Raji (cell line): ENCODE data around the gene SPATC1L.

ENCODE experiments used
- POLR2A ChIP-seq: IDR thresholded peaks from 2 replicates; pipeline ENCODE4 v1.6.1; 2011; ENCODE audit warnings: low read depth, low read length, control low read depth; ENCODE audit not compliant: insufficient read depth

Gene SPATC1L

DNA sequence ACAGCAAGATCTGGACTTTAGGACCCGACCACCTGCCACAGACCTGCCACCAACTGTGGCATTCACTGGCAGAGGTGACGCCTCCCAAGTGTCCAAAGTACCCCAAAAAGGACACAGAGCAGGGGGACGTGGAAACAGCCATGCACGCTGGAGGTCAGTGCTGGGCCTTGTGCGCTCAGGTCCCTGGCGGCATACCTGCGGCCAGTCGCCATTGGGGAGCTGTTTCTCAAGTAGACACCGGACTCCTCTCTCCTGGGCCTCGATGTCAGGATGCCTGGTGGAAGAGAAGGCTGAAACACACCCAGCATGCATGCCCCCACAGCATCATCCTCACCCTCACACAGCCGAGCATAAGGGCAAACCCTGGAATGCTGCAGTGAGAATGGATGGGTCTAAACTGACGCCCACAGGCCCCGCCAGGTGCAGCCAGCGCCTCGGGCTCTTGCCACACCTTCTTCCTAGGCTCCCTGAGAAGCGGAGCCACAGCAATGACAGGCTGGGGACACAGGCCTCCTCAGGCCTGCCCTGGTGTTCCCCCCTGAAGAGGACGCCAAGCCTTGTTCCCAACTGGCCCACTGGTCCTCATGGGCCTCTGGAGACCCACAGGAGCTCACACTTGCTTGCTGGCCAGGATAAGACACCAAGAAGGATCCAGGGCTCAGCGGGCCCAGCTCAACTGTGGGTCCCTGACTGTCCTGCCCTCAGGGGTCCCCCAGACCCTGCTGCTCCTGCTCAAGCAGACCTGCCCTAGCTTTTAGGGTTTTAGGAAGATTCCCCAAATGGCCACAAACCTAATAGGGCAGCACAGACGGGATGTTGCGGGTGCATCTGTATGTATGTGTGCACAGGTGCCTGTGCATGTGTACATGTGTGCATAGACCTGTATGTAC is 7.7 kb upstream of the SPATC1L start:
- TF ChIP-seq POLR2A = no peak

DNA sequence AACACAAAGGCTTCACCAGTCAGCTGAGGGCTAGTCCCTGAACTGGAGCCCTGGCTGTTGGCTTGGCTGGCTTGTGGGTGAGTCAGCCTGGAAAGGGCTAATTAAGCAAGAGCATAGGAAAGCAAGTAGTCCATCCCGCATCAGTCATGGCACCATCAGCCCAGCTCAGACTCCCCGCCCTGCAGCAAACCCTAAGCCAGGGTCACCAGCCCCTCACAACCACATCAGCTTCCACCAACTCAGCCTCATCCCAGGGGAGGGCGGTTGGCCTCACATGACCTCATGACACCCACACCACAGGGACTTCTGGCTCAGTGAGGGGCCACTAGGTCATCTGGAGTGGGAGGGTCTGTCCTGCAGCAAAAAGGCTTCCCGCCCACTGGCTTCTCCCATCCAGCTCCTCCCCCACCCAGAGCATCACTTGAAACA is 7.0 kb upstream of the SPATC1L start:
- TF ChIP-seq POLR2A = no peak

DNA sequence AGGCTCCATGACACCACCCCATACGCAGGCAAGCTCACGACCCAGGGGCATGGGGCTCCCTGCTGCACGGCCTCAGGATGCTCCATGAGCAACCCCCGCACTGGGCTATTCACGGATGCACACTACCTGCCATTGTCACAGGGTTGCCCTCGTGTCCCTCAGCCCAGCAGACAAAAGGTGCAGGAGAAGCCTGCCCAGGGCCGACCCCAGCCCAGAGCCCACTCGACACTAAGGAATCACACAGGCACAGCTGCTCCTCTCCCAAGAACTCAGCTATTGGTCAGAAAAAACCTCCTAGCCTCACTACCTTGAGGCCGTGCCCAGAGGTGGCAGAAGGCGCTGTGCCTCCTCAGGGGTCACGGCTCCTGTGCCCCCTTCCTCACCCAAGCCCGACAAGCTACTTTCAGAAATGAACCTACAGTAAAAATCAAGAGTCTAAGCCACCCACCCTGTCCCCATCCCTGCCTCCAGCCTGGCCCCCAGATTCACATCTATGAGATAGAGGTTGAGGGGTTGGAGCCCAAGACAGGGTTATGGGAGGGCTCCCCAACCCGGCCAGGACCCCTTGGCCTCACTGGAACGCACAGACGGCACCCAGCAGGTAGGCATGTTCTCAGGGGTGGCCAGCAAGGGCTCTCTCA is 6.4 kb upstream of the SPATC1L start:
- TF ChIP-seq POLR2A = no peak

DNA sequence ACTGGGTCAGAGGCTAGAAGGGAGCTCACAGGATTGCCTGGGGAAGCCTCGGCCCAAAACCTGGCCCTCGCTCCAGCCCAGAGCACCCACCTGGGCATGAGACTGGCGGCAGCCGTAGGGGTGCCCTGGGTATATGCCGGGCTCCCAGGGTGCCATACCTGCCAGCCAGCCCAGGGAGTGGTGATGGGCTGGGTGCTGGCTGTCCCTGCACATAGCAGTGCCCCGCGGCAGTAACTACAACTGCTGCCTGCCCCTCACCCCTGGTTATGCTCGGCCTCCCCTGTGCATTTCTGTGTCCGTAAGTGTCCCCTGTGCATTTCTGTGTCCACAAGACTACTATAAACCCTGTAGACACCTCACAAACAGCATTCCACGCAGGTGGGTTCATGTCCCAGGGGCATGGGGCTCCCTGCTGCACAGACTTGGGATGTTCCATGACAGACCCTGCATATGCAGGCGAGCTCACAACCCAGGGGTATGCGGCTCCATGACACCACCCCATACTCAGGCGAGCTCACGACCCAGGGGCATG is 5.8 kb upstream of the SPATC1L start:
- TF ChIP-seq POLR2A = no peak

DNA sequence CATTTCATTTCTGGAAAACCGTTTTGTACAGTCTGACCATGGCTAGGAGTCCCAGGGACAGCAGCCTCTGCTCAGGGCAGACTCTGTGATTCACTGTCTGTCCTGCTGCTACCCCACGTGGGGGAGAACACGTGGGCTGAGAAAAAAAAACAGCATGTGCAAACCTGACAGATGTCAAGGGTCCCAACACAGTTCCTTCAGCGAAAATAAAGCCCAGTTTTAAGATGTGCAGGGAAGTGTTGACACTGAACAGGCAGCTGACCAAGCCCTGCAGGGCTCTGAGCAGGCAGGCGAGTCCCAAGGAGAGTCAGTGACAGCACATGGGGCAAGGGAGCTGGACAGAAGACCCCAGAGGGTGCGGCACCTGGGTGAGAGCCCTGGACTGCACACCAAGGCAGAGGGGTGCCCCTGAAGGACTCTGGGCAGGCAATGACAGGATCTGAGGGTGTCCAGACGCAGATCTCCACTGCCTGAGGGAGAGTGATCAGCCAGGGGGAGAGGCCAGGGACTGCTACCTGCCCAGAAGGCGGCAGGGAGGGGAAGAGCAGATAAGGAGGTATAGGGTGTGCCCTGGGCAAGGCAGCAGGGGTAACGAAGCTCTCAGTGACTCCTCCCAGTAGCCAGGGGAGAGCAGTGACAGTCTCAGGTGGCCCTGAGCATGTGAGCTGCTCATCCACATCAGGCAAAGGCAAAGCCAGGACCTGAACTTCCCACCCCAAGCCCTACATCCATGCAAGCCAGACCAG is 5.1 kb upstream of the SPATC1L start:
- no peak for TF ChIP-seq POLR2A

DNA sequence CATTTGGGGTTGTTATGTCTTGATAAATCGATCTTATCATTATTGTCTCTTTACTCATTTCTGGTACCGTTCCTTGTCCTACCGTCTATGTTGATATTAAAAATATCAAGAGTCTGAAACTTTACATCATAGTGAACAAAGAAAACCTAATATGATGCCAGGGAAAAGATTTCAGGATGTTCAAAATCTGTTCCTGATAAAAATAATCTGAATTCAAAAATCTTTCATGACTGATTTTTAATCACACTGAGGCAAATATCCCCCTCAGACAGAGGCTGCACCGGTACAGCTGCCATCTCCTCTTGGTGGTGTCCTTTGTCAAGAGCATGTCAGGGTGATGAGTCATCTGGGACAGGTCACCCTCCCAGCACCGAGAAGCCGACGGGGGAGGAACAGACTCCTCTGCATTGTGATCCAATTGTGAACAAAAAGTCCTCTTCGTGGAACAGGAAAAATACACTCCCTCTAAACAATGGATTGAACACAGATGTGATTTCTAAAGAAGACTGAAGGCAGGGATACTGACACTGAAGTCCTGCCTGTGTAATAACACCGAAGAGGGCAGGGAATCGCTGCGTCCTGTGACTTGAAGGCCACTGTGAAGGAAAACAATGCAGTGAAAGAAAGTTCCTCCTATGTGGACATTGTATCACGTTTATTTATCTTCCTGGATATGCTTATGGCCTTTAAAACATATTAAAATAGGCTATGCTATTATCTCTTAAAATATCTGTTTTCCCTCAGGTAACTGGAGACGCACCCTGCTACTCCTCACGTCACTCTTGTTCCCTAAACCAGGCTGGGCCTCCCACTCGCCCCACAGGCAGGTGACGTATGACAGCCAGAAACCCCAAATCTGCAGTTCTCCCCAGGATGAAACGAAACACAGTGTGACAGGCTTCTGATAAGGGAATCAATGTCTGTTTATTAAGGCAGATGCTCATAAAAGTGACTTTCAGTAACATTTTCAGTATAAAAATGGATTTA is 4.3 kb upstream of the SPATC1L start:
- no peak for TF ChIP-seq POLR2A

DNA sequence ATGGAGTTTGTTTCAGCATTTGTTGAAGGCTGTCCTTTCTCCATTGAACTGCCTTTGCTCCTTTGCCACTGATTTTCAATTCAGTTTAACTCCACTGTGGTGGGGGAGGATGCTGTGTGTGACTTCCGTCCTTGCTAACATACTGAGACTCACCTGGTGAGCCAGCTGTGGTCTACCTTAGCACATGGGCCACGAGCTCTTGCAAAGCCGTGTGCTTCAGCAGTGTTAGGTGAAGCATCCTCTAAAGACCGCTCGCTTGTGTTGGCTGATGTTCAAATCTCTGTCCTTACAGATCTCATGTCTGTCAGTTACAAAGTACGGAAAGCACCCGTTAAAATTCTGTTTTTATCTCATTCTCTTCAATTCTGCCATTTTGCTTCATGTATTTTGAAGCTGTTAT is 3.6 kb upstream of the SPATC1L start:
- no peak for TF ChIP-seq POLR2A

DNA sequence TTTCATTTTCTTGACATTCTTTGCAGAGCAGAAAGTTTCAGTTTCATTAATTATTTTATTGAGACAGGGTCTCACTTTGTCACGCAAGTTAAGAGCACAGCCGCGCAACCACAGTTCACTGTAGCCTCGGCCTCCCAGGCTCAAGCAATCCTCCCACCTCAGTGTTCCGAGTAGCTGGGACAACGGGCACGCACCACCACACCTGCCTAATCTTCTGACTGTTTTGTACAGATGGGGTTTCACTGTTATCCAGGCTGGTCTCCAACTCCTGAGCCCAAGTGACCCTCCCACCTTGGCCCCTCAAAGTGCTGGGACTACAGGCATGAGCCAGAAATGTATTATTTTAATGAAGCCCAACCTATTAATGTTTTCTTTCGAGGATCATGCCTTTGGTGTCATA is 3.0 kb upstream of the SPATC1L start:
- TF ChIP-seq POLR2A = no peak

DNA sequence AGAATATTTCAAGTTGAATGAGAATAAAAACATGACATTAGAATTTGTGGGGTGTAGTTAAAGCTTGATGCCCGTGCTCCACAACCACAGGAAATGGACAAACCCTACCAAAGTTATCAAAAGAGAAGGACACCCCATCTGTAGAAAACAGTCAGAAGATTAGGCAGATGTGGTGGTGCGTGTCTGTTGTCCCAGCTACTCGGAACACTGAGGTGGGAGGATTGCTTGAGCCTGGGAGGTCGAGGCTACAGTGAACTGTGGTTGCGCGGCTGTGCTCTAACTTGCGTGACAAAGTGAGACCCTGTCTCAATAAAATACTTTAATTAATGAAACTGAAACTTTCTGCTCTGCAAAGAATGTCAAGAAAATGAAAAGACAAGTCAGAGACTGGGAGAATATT is 1.5 kb upstream of the SPATC1L start:
- no peak for TF ChIP-seq POLR2A

DNA sequence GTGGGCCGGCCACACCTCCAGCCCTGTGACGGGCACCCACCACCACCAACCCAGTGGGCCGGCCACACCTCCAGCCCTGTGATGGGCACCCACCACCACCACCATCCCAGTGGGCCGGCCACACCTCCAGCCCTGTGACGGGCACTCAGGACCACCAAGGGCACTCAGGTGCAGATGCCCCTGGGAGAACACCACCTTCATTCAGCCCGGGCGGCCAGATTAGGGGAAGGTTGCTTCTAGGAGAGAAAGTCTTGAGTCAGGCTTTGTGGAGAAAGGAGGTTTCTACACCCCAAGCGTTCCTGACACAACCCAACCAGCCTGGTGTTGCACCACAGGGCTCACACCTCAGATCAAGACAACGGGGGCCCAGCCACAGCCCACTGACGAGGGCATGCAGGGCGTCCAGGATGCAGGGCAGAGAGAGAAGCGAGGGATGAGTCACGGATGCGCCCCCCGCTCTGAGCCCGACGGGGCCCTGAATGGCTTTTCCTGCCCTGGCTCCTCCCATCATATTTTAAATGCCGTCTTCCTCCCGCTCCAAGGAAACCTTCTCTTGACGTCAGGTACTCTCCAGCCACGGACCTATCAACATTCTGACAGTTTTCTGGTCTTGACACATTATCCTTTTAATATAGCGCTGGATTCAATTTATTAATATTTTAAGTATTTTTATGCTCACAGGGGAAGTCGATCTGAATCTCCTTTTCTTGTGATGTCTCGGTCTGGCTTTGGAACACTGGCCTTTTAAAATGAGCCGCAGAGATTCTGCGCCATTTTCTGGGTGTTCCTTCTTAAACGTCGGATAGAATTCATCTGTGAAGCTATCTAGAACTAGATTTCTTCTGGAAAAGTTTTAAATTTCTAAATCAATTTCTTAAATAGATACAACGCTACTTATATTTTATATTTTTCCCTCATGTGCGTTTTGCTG is 631 bp upstream of the SPATC1L start:
- TF ChIP-seq POLR2A = no peak

DNA sequence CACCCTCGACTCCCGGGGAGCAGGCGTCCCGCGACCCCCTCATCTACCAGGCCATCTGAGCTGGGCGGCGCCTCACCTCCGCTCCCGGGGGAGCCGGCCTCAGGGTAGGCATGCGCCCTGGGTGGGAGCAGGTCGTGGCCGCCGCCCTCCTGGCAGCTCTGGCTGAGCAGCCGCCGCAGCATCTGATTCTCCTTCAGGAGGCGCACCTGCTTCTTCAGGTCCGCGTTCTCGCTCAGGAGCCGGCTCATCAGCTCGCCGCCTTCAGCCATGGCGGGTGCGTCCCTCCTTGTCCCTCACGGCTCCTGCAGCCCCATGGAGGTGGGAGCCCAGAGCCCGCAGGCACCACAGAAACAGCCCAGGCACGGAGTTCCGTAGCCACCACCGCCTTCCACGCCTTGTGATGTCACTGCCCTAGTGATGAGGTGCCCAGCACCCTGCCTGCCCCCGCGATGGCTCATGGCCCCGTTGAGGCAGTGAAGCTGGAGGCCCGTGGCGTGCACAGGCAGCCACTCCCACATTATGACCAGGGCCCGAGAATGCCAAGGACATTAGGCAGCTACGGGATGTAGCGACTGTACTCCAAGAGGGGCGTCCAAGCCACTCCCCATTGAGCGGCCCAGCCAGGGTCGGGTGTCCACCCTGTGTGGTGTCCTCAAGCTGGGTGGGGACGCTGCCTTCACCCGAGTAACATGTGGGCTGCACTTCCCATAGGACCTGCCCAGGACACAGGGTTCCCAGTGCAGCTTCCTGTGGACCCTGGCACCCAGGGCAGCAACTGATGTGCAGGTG is 1.5 kb downstream of the SPATC1L start:
- no peak for TF ChIP-seq POLR2A

DNA sequence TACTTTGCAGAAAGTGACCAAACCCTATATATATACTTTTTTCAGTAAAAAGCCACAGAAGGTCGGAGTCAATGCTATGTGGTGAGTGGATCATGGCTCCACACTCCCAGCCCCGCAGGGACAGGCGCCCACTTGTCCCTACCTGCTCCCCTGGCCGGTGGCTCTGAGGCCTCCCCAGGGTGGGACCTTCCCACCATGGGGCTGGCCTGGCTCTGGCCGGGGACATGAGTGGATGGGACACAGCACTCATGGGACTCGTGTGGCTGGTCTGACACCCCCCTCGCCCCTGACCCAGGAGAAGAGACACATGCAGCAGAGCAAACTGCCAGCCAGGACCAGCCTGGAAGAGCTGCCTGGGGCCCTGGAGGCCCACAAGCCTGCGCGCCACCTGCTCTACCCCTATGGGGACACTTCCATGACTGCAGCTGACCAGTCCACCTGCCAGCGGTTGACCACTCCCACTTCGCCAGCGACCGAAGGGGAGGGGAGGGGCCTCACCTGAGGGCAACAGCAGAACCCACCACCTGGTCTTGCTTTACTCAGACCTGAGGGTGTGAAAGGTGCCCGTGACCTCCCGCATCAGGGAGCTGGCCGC is 2.2 kb downstream of the SPATC1L start:
- no peak for TF ChIP-seq POLR2A

DNA sequence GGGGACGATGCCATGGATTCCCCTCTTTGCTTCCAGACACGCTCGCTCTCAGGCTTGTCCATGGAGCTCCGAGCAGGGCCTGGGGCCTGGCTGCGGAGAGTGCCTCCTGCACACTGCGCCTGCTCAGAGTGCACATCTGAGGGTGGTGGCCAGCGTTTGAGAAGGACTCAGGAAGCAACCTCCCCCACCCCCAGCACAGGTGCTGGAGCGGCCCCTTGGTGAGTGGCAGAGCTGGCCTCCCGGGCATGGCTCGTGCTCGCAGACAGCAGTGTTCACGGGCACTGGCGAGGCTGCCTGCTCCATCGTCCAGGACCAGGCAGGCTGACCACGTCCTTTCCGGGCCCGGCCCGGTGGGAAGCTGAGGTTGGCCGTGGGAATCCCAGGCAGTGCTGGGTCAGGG is 2.8 kb downstream of the SPATC1L start:
- TF ChIP-seq POLR2A = no peak
